Ovary (tissue), 9 donors: ENCODE data around the gene FREY1. TPM values are rescaled to one million over a fixed set of nuclear protein-coding genes. Genes with fewer than 3 reads are reported as not detected.

ENCODE experiments used
- DNase-seq, 5 donors: peaks; one replicate each; pipeline ENCODE4 v3.0.0-alpha.2; 2019 to 2020
- H3K27ac ChIP-seq, 2 donors: fragments of 200-600 bp; one replicate each; pipeline versions ENCODE4 v1.5.1 to v1.8.0; 2019 to 2022
- H3K27me3 ChIP-seq: fragments of 200-600 bp; one replicate; pipeline ENCODE4 v1.8.0; 2022
- H3K36me3 ChIP-seq: fragments of 200-600 bp; sonication (generic); one replicate; pipeline ENCODE4 v1.5.1; 2019
- H3K4me1 ChIP-seq: one replicate; pipeline ENCODE4 v1.8.1; 2013; ENCODE audit warnings: mild to moderate bottlenecking, moderate library complexity; ENCODE audit not compliant: insufficient read depth
- H3K4me3 ChIP-seq: fragments of 200-600 bp; sonication (generic); one replicate; pipeline ENCODE4 v1.5.1; 2017
- H3K9me3 ChIP-seq, 2 donors: fragments of 200-600 bp in 1 of 2; sonication (generic) in 1 of 2; one replicate each; pipeline versions ENCODE4 v1.5.1 to v1.8.1; 2013 to 2019; ENCODE audit warnings: mild to moderate bottlenecking in 1 of 2, moderate library complexity in 1 of 2
- CTCF ChIP-seq, 3 donors: fragments of 450-650 bp in 2 of 3; fragments of 200-600 bp in 1 of 3; IDR thresholded peaks; one replicate each; pipeline versions ENCODE4 v1.5.1 to v1.8.0; 2016 to 2022; ENCODE audit warnings: antibody characterized with exemption in 3 of 3, mild to moderate bottlenecking in 1 of 3
- EP300 ChIP-seq: sonication (generic); formaldehyde crosslinking; IDR thresholded peaks from one replicate; pipeline ENCODE4 v1.6.1; 2017; ENCODE audit warnings: antibody characterized with exemption
- POLR2A ChIP-seq: fragments of 450-650 bp; IDR thresholded peaks from one replicate; pipeline ENCODE4 v1.6.1; 2017; ENCODE audit warnings: antibody characterized with exemption, mild to moderate bottlenecking, moderate library complexity
- WGBS, 3 donors: extraction: QIAGEN DNeasy Blood & Tissue Kit in 1 of 3; methylation state at CpG; one replicate each; pipeline versions ENCODE4 v1.1.5 to v1.1.7; 2013 to 2017; 5-methylcytosine and 5-hydroxymethylcytosine counted together
- intact Hi-C, 4 donors: fragments of 100-400 bp; cut with DNase I; formaldehyde crosslinking; loops; one replicate each; pipeline versions ENCODE4 v1.11.0 to v1.15.1; 2022 to 2023
- polyA plus RNA-seq, 2 donors: library from polyadenylated mRNA; stranded (reverse); fragments of 200-250 nt in 1 of 2; fragments of 350-450 nt in 1 of 2; fragmentation: Illumina TruSeq in 1 of 2; extraction: RNeasy Lipid Tissue Mini Kit (QIAGEN cat#74804) in 1 of 2; gene quantifications; one replicate each; pipeline ENCODE4 v1.2.3, GENCODE V29; 2013 to 2014
- total RNA-seq, 7 donors: library from RNA; depleted of rRNA in 2 of 7; stranded (reverse); fragments of >200 nt in 2 of 7; fragmentation: NEBNext Ultra II Directional in 3 of 7; extraction: Animal tissue kit (Norgen Biotek cat#: 25700) in 3 of 7; gene quantifications; one replicate each; pipeline versions ENCODE4 v1.1.0 to v1.2.4, GENCODE V29; 2016 to 2023
- donor health status: DM: no; HTN: no; CAD: no; lungs with moderate emphysema.
- donor health status: DM: no; HTN: no; CAD: no.
- donor health status: Bipolar disorder and iron deficiency.
- donor health status: DM: yes; HTN: yes; CAD: no.
- donor health status: DM: no; HTN: no; CAD: no.
- donor health status: DM: yes; HTN: yes; CAD: no.

The FREY1 gene
- total and polyA plus RNA-seq, 9 donors = 0.23 to 1.6 (median 0.66) TPM; not detected in 2

DNA sequence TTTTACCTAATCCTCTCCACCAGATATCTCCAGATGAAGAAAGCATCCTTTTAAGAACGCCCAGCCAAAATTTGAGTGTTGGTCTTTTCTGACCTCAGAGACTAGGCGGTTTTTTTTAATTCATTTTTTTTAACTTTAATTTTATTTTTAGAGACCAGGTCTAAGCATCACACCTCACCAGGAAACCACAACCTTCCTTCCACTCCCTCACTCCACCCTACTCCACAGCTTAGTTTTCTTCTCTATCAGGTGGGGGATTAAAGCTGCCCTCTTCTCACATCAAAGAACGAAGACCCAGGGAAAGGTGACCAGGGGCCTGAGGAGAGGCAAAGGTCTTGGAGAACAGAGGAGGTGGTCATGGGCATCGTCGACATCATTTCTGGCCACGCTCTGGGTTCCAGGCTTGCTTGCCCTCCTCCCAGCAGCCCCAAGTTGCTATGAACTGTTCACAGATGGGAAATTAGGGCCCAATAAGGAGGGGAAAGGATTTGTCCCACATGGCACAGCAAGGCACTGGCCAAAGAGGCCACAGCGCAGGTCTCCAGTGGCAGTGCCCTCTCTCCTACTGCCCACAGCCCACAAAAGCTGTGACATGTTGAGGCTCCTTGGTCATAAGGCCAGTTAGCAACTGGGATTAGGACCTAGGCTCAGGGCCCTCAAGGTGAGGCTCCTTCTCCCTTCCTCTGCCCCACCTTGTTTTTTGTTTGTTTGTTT, 12.0 kb upstream of the FREY1 start:
- WGBS, 3 donors = 57 to 61% (median 59%) methylated on average over 7 of the region's 7 CpGs
- TF ChIP-seq POLR2A (no peak), EP300 (no peak)
- Histone ChIP-seq H3K36me3 (no peaks in the 10 kb centered on the region), H3K27me3 (no peaks in the 10 kb centered on the region), H3K4me3 (peak overlapping the region; percentile 86), H3K4me1 (no peaks in the 10 kb centered on the region), H3K27ac (peak overlapping the region; percentile 6 to 16), H3K9me3 (no peaks in the 10 kb centered on the region)
- intact Hi-C loops = loop anchor here in 1 of 4 donors (2.0 kb wide), 1 partner anchor 72 kb away; the partner anchor contains the start of gene CRY2
- peak in 3 of 5 donors; percentile 16 to 39 (median 28) for DNase-seq

DNA sequence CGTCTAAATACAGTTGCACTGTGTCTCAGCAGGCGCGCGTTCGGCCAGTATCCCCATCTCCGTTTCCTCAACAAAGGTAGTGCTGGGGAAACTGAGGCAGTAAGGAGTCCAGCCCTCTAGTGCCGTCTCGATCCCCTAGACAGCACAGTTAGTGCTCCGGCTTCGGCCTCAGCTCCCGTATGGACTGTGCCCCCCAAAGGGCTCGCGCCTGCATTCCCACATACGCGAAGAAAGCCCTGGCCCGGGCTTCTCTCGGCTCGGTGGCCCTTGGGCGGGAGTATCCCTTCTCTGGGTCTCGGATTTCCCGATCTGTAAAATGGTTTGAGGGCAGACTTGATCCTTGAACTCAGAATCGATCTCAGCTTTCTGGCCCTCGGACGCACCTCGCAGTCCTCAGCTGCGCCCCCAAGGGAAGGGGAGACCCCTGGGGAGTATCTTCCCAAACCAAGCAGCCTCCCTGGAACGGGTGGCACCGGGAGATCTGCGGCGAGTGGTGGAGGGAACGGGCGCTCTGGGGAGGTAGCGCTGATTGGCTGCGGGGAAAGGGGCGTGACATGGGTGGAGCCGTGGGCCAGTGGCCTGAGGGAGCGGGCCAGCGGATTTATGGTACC, 11.4 kb upstream of the FREY1 start:
- no peaks in the 10 kb centered on the region for H3K36me3 ChIP-seq
- TF ChIP-seq EP300 (no peak), POLR2A (peak; percentile 80), CTCF (IDR thresholded peaks at IDR 0.05) (no peak)
- intact Hi-C loops = loop anchor here in 1 of 4 donors (2.0 kb wide), 1 partner anchor 72 kb away; the partner anchor contains the start of gene CRY2
- no peaks in the 10 kb centered on the region for H3K9me3 ChIP-seq
- H3K4me3 ChIP-seq = peak overlapping the region; percentile 86
- no peaks in the 10 kb centered on the region for H3K27me3 ChIP-seq
- peak; percentile 81 to 88 (median 85) for DNase-seq
- H3K27ac ChIP-seq = peak overlapping the region; percentile 16 to 83
- 0 to 1% (median 0%) methylated on average over 36 to 38 of the region's 38 CpGs for WGBS, 3 donors
- no peaks in the 10 kb centered on the region for H3K4me1 ChIP-seq

DNA sequence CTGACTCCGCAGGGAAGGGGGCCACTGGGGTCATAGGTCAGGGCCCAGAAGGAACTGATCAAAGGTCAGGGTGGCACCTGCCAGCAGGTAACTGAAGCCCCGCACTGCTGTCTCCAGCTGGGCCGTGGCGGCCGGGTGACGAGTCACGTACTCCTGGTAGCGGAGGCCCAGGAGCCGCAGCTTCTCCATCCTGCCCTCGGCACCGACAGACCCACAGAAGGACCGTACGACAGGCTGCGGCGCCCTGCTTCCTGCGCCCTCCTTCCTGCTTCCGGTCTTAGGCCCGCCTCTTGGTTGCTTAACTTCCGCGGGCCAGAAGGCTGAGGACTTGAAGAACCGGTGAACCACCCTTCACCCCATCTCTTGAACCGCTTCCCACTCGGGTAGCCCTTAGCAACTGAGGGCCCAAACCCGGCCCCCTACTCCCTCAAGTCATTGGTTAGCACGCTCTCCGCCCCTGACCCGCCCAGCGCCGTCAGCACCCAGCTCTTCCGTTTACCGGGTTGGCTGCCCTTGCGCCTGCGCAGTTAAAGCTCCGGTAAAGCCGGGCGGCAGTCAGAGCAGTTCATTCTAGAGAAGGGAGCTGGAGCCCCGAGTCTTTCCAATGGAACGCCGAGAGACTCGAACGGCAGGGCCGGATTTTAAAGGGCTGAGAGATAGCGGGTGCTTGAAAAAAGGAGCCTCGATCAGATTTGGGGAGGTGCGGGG, 10.7 kb upstream of the FREY1 start, which contains the start of gene PEX16:
TSS of gene PEX16 (minus strand) at position 255 of the 708 bp plus-strand sequence. CDS start at position 189, 66 bp downstream.
- Histone ChIP-seq H3K27me3 (no peaks in the 10 kb centered on the region), H3K4me3 (peak within 1 kb of the TSS; percentile 86), H3K27ac (peak within 1 kb of the TSS; percentile 16 to 83), H3K36me3 (no peaks in the 10 kb centered on the region), H3K9me3 (no peaks in the 10 kb centered on the region), H3K4me1 (no peaks in the 10 kb centered on the region)
- WGBS, 3 donors = 0 to 1% (median 1%) methylated on average over 42 to 45 of the region's 45 CpGs
- DNase-seq = peak; percentile 96 to 98 (median 98)
- intact Hi-C loops = loop anchor here in 1 of 4 donors (2.0 kb wide), 1 partner anchor 71 kb away; the partner anchor contains the start of gene CRY2
- TF ChIP-seq EP300 = peak; percentile 15
- peak; percentile 86 for TF ChIP-seq POLR2A
- peak in 1 of 3 donors; percentile 14 for TF ChIP-seq CTCF (IDR thresholded peaks at IDR 0.05)

GRCh38 chr11:45917286-45917622, 10.2 kb upstream of the FREY1 start:
- intact Hi-C loops = no loop called here
- DNase-seq = no peak

More at GRCh38 chr11:45917286-45917622, 10.2 kb upstream of the FREY1 start:
- peak overlapping the region; percentile 4 to 83 for H3K27ac ChIP-seq
- TF ChIP-seq POLR2A (no peak), CTCF (IDR thresholded peaks at IDR 0.05) (no peak), EP300 (no peak)
- WGBS, 3 donors = 3 to 7% (median 4%) methylated on average over 16 of the region's 16 CpGs
- no peaks in the 10 kb centered on the region for H3K9me3 ChIP-seq
- no peaks in the 10 kb centered on the region for H3K27me3 ChIP-seq
- no peaks in the 10 kb centered on the region for H3K4me1 ChIP-seq
- peak overlapping the region; percentile 86 for H3K4me3 ChIP-seq
- no peaks in the 10 kb centered on the region for H3K36me3 ChIP-seq
